HL-60 (cell line): ENCODE results near the gene CDC42BPA.

Source experiments
- DNase-seq, 2 experiments: peaks; one replicate each; pipeline ENCODE4 v3.0.0-alpha.2; 2010 to 2020; ENCODE audit warnings: low read depth in 1 of 2, low spot score in 1 of 2
- H3K27ac ChIP-seq: fragments of 250-450 bp; sonication (Bioruptor Pico); replicated peaks from 2 replicates; pipeline ENCODE4 v1.5.1; 2020; ENCODE audit warnings: mild to moderate bottlenecking, moderate library complexity
- H3K27me3 ChIP-seq: fragments of 250-450 bp; sonication (Bioruptor Pico); 2 replicates; pipeline ENCODE4 v1.5.1; 2021; ENCODE audit warnings: mild to moderate bottlenecking, moderate library complexity; ENCODE audit not compliant: insufficient read depth, poor library complexity, severe bottlenecking
- H3K4me3 ChIP-seq: replicated peaks from 2 replicates; pipeline ENCODE4 v1.5.1; 2011; ENCODE audit warnings: mild to moderate bottlenecking, control low read depth, low read length; ENCODE audit not compliant: insufficient read depth
- CTCF ChIP-seq: IDR thresholded peaks from one replicate; pipeline ENCODE4 v1.5.1; 2011; ENCODE audit warnings: low read length, control low read depth, inconsistent platforms; ENCODE audit not compliant: insufficient read depth
- GABPA ChIP-seq: IDR thresholded peaks from 2 replicates; pipeline ENCODE4 v1.6.1; 2012; ENCODE audit warnings: low read depth
- POLR2AphosphoS5 ChIP-seq: IDR thresholded peaks from 2 replicates; pipeline ENCODE4 v1.6.1; 2012; ENCODE audit warnings: low read depth
- REST ChIP-seq: IDR thresholded peaks from 2 replicates; pipeline ENCODE4 v1.6.1; 2012; ENCODE audit warnings: low read depth; ENCODE audit not compliant: insufficient replicate concordance
- SPI1 ChIP-seq: IDR thresholded peaks from 2 replicates; pipeline ENCODE4 v1.6.1; 2012; ENCODE audit warnings: low read depth, mild to moderate bottlenecking, borderline replicate concordance

CDC42BPA gene

GRCh38 chr1:226989085-226989920, 329.0 kb downstream of the CDC42BPA start:
- Histone ChIP-seq H3K27me3 (no peaks in the 10 kb centered on the region), H3K4me3 (no peak overlapping the region), H3K27ac (peak overlapping the region; percentile 68)
- TF ChIP-seq GABPA: no peak
- peak in 1 of 2 experiments; percentile 35 for DNase-seq

GRCh38 chr1:226988334-226988666, 330.0 kb downstream of the CDC42BPA start:
- Histone ChIP-seq H3K4me3 (no peak overlapping the region), H3K27me3 (no peaks in the 10 kb centered on the region), H3K27ac (peak overlapping the region; percentile 68)
- DNase-seq: peak in 1 of 2 experiments; percentile 39
- TF ChIP-seq POLR2AphosphoS5 (no peak), GABPA (no peak), REST (no peak), CTCF (no peak), SPI1 (no peak)

GRCh38 chr1:226987623-226988333, 330.5 kb downstream of the CDC42BPA start:
- Histone ChIP-seq H3K27me3 (no peaks in the 10 kb centered on the region), H3K4me3 (no peak overlapping the region), H3K27ac (peak overlapping the region; percentile 68)
- no peak for DNase-seq
- TF ChIP-seq REST: no peak
- no peak for TF ChIP-seq CTCF
- TF ChIP-seq GABPA: no peak
- TF ChIP-seq SPI1: no peak
- no peak for TF ChIP-seq POLR2AphosphoS5

- Histone ChIP-seq H3K27me3 (no peaks in the 10 kb centered on the region), H3K27ac (no peak overlapping the region), H3K4me3 (no peak overlapping the region)
- DNase-seq: no peak
- TF ChIP-seq POLR2AphosphoS5 (no peak), GABPA (no peak), REST (no peak), CTCF (no peak), SPI1 (no peak)
Measured at GRCh38 chr1:226987179-226987536, 331.1 kb downstream of the CDC42BPA start.
